GM18873 (cell line): Measurements from ENCODE around the gene CCNO.

Experiments
- ATAC-seq: cut with Tn5 transposase; IDR thresholded peaks from one replicate; pipeline ENCODE4 v1.9.1; 2021; ENCODE audit warnings: mild to moderate bottlenecking, moderate library complexity, moderate number of reproducible peaks; ENCODE audit not compliant: unreplicated experiment, low FRiP score

CCNO gene

GRCh38 chr5:55223812-55224240 is 9.6 kb downstream of the CCNO start:
- ATAC-seq: no peak

DNA sequence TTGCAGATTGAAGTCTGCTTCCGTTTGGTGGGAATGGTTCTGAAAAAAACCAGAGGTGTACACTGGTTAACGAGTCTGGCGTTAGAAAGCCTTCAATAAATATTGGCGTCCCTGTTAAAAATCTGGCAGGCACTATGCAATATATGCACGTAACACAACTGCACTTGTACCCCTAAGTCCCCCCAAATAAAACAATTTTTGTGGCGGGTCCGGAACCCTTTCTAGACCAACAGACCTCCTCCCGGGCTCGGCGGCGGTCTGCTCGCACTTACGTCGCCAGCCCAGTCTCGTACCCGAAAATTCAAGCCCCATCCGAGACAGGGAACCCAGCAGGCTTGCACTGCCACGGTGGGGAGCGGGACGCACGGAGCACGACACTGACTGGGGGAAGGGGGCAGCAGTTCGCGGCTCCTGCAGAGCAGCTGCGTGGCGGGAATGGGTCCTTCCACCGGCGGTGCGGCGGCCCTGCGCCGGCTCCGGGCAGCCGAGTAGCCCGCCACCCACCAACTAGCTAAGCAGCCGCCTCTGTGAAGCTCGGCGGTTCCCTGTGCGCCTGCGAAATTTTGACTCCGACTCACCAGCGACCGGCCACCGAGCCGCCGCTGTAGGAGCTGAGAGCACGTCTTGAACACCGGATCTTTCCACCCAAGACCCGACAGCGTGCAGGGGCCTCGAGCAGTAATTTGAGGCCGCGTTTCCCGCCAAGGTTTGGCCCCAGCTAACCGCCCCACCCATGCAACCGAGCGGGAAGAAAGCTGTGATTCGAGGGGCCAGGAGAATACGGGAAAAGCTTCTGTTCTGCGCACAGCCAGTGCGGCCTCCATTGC is 10.2 kb downstream of the CCNO start:
- ATAC-seq: no peak

DNA sequence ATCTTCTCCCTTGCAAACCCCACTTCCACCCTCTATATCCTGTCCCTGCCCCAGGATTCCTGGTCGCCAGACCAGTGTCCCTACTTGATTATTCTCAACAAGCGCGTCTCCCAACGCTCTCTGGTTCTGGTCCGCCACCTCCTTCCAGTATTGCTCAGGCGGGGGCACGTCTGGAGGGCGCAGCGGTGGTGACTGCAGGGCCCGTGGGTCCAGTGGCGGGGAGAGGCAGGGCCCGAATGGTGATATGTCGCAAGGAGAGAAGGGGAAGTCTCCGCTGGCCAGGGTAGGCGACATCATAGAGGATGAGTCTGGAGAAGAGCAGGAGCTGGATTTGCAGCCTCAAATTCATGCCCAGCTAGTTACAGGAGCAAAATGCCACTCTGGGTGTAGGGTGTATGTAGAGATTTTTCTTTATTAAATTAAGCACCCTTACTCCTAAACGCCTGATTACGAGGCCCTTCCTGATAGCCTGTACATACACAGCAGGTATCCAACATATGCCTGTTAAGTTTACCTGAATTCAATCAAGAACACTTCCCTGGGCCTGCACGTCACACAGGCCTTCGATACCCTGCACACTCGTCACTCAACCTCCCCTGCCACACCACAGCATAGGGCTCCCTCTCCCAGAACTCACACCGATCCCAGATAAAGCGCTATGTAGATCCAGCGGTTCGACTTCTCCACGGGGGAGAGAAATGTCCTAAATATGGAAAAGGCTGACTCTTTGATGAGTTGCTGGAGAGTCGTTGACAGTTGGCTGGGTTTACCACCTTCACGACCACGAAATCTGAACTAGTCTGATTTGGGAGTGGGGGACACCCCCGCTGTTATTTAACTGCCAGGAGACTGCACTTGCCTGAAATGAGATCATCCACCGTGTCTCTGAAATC is 11.1 kb downstream of the CCNO start:
- ATAC-seq: no peak

DNA sequence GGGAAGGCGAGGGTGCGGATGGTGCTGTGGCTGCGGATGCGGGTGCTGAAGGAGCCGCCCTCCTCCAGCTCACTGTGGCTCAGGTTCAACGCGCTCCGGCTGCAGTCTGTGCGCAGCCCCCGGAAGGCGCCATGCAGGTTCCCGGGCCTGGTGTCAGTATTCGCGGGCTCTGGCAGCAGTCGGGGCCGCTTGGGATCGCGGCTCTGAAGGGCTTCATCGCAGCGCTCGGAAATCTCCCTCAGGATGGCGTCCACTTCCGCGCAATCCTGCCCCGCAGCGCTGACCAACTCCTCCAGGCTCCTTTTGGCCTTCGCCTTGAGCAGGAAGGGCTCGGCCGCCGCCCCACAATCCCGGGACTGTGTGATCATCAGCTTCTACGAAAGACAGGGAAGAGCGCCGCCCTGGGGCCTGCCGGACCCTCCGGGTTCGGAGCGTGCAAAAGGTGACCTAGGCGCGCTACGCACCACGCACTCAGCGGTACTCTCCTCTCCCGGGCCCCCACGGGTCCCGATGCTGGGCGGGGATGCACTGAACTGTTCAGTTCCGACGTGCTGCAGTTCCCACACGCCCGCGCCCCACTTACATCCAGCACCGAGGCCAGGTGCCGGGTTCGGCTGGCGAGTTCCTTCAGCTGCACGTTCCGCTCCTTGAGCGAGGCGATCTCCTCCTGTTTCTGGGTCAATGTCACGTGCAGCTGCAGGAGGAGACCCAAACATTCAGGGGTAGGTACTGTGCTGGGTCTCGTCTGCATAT is 12.8 kb downstream of the CCNO start:
- no peak for ATAC-seq

- ATAC-seq: no peak
Measured at GRCh38 chr5:55219770-55220169, 13.6 kb downstream of the CCNO start.

- ATAC-seq: no peak
Measured at GRCh38 chr5:55218967-55219366, 14.4 kb downstream of the CCNO start.

- ATAC-seq: no peak
Measured at GRCh38 chr5:55211184-55211874, 22.1 kb downstream of the CCNO start.

GRCh38 chr5:55205001-55205400 is 28.4 kb downstream of the CCNO start:
- ATAC-seq: no peak

DNA sequence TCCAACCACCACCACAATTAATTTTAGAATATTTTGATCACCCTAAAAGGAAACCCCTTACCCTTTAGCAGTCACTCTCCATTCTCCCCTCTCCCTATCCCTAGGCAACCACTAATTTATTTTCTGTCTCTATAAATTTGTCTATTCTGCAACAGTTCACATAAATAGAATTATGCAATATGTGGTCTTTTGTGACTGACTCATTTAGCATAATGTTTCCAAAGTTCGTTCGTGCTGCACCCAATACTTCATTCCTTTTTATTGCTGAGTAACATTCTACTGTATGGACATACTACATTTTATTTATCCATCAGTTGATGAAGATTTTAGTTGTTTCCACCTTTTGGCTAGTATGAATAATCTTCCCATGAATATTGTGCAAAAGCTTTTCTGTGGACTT is 42.2 kb downstream of the CCNO start:
- no peak for ATAC-seq

DNA sequence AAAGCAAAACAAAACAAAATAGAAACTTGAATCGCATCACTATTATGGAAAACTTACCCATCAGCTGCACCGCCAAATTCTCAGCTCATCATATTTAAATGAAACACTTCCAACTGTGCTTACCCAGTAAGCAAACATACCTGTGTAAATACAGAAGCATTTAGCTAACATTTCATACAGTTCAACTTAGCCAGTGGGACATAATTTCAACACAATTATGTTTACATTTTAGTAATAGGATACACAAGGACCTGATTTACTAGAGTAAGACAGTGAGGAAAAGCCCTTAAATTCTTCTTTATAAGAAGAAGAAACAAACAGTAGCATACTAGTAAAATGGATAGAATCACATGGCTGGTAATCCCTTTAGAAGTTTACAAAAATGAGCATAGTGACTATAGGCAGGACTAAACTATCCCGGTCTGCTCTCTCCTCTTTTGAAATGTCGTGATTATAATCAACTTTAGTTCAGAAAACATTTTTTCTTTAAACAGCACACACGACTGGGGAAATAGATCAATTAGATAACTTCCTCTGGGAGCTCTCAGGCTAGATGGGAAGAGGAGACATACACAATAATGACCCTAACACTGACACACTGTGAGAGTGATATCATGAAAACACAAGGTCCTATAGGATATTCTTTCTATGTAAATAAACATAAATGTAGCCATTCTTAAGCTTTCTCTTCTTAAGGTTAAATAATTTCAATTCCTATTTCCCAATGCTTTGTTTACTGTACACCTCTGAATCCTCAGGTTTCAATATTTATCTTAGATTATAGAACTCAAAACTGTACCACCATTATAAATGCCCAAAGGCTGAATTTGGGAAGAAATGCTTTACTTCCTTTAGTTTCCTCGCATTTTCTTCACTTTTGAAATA is 44.5 kb downstream of the CCNO start:
- ATAC-seq: no peak

GRCh38 chr5:55187370-55187769 is 46.0 kb downstream of the CCNO start:
- no peak for ATAC-seq
